Measurements from ENCODE around the gene PAIP2B.
"Not testable (repeated sequence)": the region's sequence is repeated elsewhere in the genome, so short reads cannot be mapped to it uniquely, and the experiment has no call there.

The PAIP2B gene

GRCh38 chr2:71216501-71216900 is 10.4 kb downstream of the PAIP2B start:
- DNase-seq (ENCODE audit: low read depth in 3 of 3) = no peak

- no peak for DNase-seq (ENCODE audit: low read depth in 3 of 3)
Measured at GRCh38 chr2:71215447-71215846, 11.5 kb downstream of the PAIP2B start.

- no peak for DNase-seq (ENCODE audit: low read depth in 3 of 3)
Measured at GRCh38 chr2:71212336-71212735, 14.6 kb downstream of the PAIP2B start.

- DNase-seq (ENCODE audit: low read depth in 3 of 3) = no peak
Measured at GRCh38 chr2:71210292-71210691, 16.6 kb downstream of the PAIP2B start.

DNA sequence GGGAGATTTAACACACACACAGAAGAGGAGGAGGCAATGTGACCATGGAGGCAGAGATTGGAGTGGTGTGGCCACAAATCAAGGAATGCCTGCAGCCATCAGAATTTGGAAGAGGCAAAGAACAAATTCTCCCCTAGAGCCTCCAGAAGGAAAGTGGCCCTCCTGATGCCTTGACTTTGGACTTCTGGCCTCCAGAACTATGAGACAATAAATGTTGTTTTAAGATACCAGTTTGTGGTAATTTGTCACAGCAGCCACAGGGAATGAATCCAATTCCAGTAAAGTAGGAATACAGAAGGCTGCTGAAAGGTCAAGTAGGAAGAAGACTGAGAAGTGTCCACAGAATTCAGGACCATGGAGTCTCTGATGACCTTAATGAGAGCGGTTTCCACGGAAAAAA is 18.1 kb downstream of the PAIP2B start:
- DNase-seq (ENCODE audit: low read depth in 3 of 3) = no peak

- no peak for DNase-seq (ENCODE audit: low read depth in 3 of 3)
Measured at GRCh38 chr2:71207601-71208000, 19.3 kb downstream of the PAIP2B start.

DNA sequence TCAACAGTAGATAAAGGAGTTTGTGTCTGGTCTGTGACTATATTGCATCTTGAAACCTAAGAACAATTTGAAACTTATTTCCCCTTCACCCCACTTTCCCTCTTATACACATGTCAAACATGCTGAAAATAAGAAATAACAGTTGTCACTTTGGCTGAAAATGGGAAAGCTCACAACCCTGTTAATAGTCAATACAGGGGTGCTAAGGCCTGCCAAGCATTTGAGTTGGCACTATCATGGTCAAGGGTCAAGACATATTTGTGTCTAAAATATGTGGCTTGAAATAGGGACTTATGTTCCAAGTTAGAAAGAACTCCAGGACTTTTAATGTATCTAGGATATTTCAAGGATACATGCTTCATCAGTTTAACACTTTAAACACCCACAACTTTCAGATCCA is 20.6 kb downstream of the PAIP2B start:
- no peak for DNase-seq (ENCODE audit: low read depth in 3 of 3)

GRCh38 chr2:71191570-71191943 is 35.3 kb downstream of the PAIP2B start:
- no peak for DNase-seq (ENCODE audit: low read depth in 3 of 3)

GRCh38 chr2:71190656-71191569 is 36.0 kb downstream of the PAIP2B start:
- no peak for DNase-seq (ENCODE audit: low read depth in 3 of 3)

- DNase-seq (ENCODE audit: low read depth in 3 of 3) = no peak
Measured at GRCh38 chr2:71187589-71187988, 39.3 kb downstream of the PAIP2B start.

- no peak for DNase-seq (ENCODE audit: low read depth in 3 of 3)
Measured at GRCh38 chr2:71186973-71187372, 39.9 kb downstream of the PAIP2B start.

GRCh38 chr2:71183306-71184115 is 43.4 kb downstream of the PAIP2B start:
- not testable (repeated sequence) for DNase-seq (ENCODE audit: low read depth in 3 of 3)

GRCh38 chr2:71181316-71181715 is 45.6 kb downstream of the PAIP2B start:
- no peak for DNase-seq (ENCODE audit: low read depth in 3 of 3)

DNA sequence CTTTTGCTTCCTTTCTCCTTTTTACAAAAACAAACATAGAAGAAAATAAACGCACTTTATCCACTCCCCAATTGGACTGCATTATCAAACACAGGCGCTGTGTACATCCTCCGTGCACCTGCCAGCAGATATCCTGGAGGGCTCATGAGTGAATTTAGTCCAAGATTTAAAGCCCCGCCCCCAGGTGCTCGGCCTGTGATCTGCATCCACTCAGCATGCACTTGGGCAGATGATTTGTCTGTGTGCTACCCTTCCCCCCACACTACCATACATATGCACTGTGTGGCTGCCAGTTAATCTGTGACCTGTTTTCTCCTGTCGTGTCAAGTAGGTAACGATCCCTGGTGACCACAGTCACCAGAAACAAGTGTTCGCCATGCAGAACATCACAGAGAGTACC is 48.1 kb downstream of the PAIP2B start:
- DNase-seq (ENCODE audit: low read depth in 3 of 3) = not testable (repeated sequence)

GRCh38 chr2:71174207-71174606 is 52.7 kb downstream of the PAIP2B start:
- DNase-seq (ENCODE audit: low read depth in 3 of 3) = no peak

- DNase-seq (ENCODE audit: low read depth in 3 of 3) = no peak
Measured at GRCh38 chr2:71173096-71173495, 53.8 kb downstream of the PAIP2B start.

DNA sequence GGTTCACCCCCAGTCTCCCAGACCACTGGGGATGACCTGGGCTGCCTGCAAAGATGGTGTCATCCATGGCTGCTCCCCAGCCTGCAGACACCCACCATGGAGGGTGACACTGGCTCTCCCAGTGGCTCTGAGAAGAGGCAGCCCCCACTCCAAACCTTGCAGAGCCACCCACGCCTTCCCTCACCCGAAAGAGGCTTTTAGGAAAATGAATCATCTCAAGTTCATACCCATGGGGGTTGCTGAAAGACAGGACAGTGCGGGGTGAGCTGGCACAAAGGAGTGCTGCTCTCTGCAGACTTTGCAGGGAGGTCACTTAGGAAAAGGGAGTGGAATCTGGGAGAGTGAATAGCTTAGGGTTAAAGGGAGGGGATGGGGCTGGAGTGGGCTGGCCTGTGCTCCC is 60.1 kb downstream of the PAIP2B start:
- DNase-seq (ENCODE audit: low read depth in 3 of 3) = no peak

DNA sequence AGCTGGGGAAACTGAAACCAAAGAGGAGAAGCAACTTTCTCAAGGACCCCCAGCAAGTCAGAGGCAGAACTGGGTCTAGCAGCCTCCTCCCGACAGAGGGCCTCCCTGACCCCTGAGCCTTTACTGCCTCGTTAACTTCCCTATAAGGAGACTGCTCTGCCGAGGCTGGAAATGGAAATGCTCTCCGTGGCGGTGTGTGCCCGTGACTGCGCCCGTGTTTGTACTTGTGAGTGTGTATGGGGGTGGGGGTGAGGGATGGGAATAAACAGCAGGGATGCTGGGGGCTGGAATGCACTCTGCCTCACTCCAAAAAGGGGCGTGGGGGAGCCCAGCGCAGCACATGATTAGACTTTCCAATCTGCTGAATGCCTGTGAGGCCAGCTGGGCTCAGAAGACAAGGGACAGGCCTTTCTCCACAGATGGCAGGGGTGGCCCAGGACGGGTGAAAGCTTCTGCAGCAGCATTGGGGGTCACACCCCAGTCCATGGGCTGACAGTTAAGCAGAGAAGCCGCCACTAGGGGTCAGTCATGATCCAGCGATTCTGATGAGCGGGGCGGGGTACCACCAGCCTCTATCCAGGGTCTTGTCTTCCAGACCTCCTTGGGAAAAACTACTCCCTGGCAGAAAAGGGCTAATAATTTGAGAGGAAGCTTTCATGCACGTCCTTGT is 69.6 kb downstream of the PAIP2B start:
- peak; percentile 25 to 50 (median 42) for DNase-seq (ENCODE audit: low read depth in 3 of 3)

DNA sequence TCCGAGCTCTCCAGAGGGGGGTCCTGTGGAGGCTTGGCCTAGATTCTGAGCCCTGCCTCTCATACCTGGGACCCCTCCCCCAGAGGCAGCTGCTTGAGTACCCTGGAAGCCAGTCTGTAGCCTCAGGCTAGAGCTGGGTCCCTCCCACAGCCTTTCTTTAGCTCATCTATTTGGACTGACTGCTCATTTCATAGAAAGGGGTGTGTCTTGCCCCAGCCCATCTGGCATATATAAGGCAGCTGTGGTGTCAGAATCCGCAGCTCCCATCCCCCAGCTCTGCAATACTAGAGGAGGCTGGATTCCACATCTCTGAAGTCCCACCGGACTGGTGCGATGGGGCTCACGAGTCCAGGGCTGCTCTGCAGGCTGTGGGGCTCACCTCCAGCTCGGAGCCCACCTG is 70.3 kb downstream of the PAIP2B start:
- no peak for DNase-seq (ENCODE audit: low read depth in 3 of 3)

DNA sequence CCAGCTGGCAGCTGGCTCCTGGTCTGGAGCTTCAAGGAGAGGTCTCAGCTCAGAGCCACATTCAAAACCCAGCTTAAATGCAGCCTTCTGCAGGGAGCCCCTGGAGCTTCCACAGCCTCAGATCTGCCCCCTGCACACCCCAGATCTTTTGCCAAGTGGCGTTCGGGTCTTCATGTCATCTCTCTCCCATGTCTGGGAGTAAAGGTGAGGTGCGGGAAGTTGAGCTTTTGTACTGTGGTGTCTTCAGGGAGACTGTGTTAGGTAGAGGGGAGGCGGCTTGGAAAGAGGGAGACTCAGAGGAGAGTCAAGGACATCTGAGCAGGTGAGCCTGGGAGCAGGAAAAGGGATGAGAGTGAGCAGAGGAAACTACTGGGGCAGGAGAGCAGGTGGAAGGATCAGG is 71.1 kb downstream of the PAIP2B start:
- no peak for DNase-seq (ENCODE audit: low read depth in 3 of 3)

DNA sequence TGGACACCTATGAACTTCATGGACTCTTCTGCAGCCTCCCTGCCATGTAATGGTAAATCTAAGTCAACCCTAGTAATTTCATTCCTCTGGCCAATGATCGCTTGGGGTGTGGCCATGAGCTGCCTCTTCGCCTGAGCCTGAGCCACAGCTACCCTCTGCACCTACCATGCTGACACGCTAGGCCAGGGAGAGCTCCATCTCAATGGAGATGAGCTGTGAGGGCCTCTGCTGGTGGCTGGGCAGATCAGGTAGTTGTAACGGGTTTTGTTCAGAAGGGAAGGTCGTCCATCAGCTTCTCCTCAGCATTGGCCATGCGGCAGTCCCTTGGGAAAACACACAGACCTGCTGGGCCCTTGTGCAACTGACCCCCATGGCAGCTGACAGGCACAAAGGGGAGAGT is 72.1 kb downstream of the PAIP2B start:
- DNase-seq (ENCODE audit: low read depth in 3 of 3) = no peak

DNA sequence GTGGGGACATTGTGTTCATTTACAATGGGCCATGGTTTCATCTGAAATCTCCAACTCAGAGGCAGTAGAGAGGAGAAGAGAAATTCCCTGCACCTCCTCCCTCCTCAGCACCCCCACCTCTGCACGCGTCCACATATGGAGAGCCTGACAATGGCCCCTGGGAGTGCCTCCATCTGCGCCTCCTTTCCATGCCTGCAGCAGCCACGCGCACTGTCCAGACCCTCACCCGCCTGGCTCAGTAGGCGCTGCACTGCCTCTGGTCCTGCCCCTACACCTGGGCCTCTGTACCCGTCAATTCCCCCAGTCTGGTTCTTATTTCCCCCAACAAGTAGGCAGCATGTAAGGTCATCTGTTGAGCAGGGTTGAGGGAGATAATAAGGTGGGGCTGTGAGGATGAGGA is 72.6 kb downstream of the PAIP2B start:
- no peak for DNase-seq (ENCODE audit: low read depth in 3 of 3)

All from stimulated activated CD4-positive, alpha-beta T cell treated with anti-CD3 and anti-CD28 coated beads, TNF-alpha, amount 100 ng/mL, for 24 hours (primary cell).